HepG2 (cell line): ENCODE measurements around the gene SKIC2. TPM values are rescaled to one million over a fixed set of nuclear protein-coding genes. Genes with fewer than 3 reads are reported as not detected.
A peak's percentile ranks its signal among the peaks of the same experiment; 100 is the strongest.

Experiments used
- ATAC-seq: fragments of 200-7000 bp; cut with Tn5 transposase; 3 replicates; pipeline ENCODE4 v1.9.1; 2020; ENCODE audit warnings: mild to moderate bottlenecking, moderate library complexity
- BruUV-seq: library from RNA; stranded (reverse); fragments of 400-500 nt; replicated peaks from 2 replicates; lab custom pipeline; 2021; lab: Mats Ljungman, UMichigan
- CTCF ChIA-PET: fragments of 300-600 bp; formaldehyde crosslinking; extraction: SDS; loops from one replicate; lab custom pipeline; 2021; ENCODE audit warnings: low total read pairs, inconsistent platforms, low intra/inter-chr PET ratio; lab: Yijun Ruan, JAX
- POLR2A ChIA-PET: fragments of 350-600 bp; sonication (Branson Sonifier 250); formaldehyde crosslinking; loops from one replicate; lab custom pipeline; 2020; ENCODE audit warnings: antibody characterized with exemption, inconsistent platforms; lab: Yijun Ruan, JAX
- DNase-seq: peaks from one replicate; pipeline ENCODE4 v3.0.0-alpha.2; 2015; ENCODE audit warnings: low spot score
- FAIRE-seq: peaks from 3 replicates; lab custom pipeline; 2011; peaks lifted over from hg19 to GRCh38; lab: Jason Lieb, UNC
- H2AFZ ChIP-seq: one replicate; pipeline ENCODE4 v1.6.1; 2011; ENCODE audit warnings: low read length, inconsistent platforms
- H3K27ac ChIP-seq: fragments of 300-600 bp; 3 replicates; pipeline ENCODE4 v1.8.0; 2011; ENCODE audit warnings: mixed run types, mild to moderate bottlenecking, mixed read lengths, low read length, inconsistent platforms; ENCODE audit not compliant: insufficient read depth; ENCODE audit errors: extremely low read length
- H3K27me3 ChIP-seq, 2 experiments: fragments of 200-600 bp in 1 of 2; 2 replicates in 1 of 2; 3 replicates in 1 of 2; pipeline versions ENCODE4 v1.6.0 to v1.8.0; 2011; ENCODE audit warnings: low read length in 2 of 2, mild to moderate bottlenecking in 2 of 2, moderate library complexity in 2 of 2, inconsistent platforms in 1 of 2; ENCODE audit not compliant: insufficient read depth in 2 of 2, control insufficient read depth in 1 of 2
- H3K36me3 ChIP-seq, 2 experiments: fragments of 200-600 bp in 1 of 2; replicated peaks in 1 of 2; 2 replicates in 1 of 2; 3 replicates in 1 of 2; pipeline versions ENCODE4 v1.5.1 to v1.8.0; 2011; ENCODE audit warnings: low read length in 2 of 2, inconsistent platforms in 1 of 2; ENCODE audit not compliant: insufficient read depth in 2 of 2, control insufficient read depth in 1 of 2
- H3K4me1 ChIP-seq: 2 replicates; pipeline ENCODE4 v1.5.1; 2012; ENCODE audit warnings: low read length, inconsistent platforms; ENCODE audit not compliant: insufficient read depth
- H3K4me2 ChIP-seq: 2 replicates; pipeline ENCODE4 v1.6.0; 2011; ENCODE audit warnings: low read depth, low read length, inconsistent platforms
- H3K4me3 ChIP-seq, 3 experiments: fragments of 200-600 bp in 1 of 3; sonication (generic), shearing (Covaris generic) in 1 of 3; replicated peaks in 1 of 3; 2 replicates each; pipeline ENCODE4 v1.5.1; 2011 to 2016; ENCODE audit warnings: low read length in 3 of 3, inconsistent platforms in 2 of 3, low read depth in 2 of 3, mild to moderate bottlenecking in 2 of 3, control low read depth in 1 of 3, mixed read lengths in 1 of 3; ENCODE audit not compliant: insufficient read depth in 1 of 3
- H3K79me2 ChIP-seq: one replicate; pipeline ENCODE4 v1.6.1; 2011; ENCODE audit warnings: low read length, inconsistent platforms; ENCODE audit not compliant: insufficient read depth
- H3K9ac ChIP-seq: 2 replicates; pipeline ENCODE4 v1.6.0; 2011; ENCODE audit warnings: mild to moderate bottlenecking, low read depth, low read length, inconsistent platforms; ENCODE audit not compliant: insufficient read depth
- H3K9me3 ChIP-seq: 2 replicates; pipeline ENCODE4 v1.5.1; 2012; ENCODE audit warnings: mild to moderate bottlenecking, low read length
- H4K20me1 ChIP-seq: 2 replicates; pipeline ENCODE4 v1.6.0; 2011; ENCODE audit warnings: inconsistent platforms, mild to moderate bottlenecking, low read length, moderate library complexity; ENCODE audit not compliant: insufficient read depth
- CCDC6 ChIP-seq: sonication (generic); formaldehyde crosslinking; IDR thresholded peaks from 2 replicates; pipeline ENCODE4 v1.8.1; 2022; ENCODE audit warnings: mild to moderate bottlenecking, missing genetic modification reagents, moderate library complexity
- EZH2 ChIP-seq: conservative IDR thresholded peaks from 2 replicates; pipeline ENCODE4 v1.6.1; 2012; ENCODE audit warnings: mild to moderate bottlenecking, low read depth, low read length, moderate library complexity
- HMGXB3 ChIP-seq: sonication (generic); formaldehyde crosslinking; IDR thresholded peaks from 2 replicates; pipeline ENCODE4 v1.4.0; 2020; ENCODE audit warnings: missing genetic modification reagents, borderline replicate concordance
- JARID2 ChIP-seq: sonication (generic); formaldehyde crosslinking; IDR thresholded peaks from 2 replicates; pipeline ENCODE4 v1.8.1; 2023; ENCODE audit warnings: missing genetic modification reagents, inconsistent platforms; ENCODE audit not compliant: insufficient replicate concordance
- MAFK ChIP-seq, 2 experiments: IDR thresholded peaks in 1 of 2; conservative IDR thresholded peaks in 1 of 2; 2 replicates each; pipeline ENCODE4 v1.6.1; 2011; ENCODE audit warnings: improper control_type of control experiment in 2 of 2, low read length in 2 of 2
- POLR2AphosphoS5 ChIP-seq: IDR thresholded peaks from 2 replicates; pipeline ENCODE4 v1.6.1; 2012; ENCODE audit warnings: low read depth, low read length
- RAD21 ChIP-seq: fragments of 450-650 bp; formaldehyde crosslinking; IDR thresholded peaks from 2 replicates; pipeline ENCODE4 v1.5.0; 2020; ENCODE audit warnings: mild to moderate bottlenecking
- SOX13 ChIP-seq, 3 experiments: fragments of 450-650 bp in 1 of 3; sonication (generic) in 1 of 3; formaldehyde crosslinking in 1 of 3; IDR thresholded peaks in 2 of 3; conservative IDR thresholded peaks in 1 of 3; 2 replicates each; pipeline versions ENCODE4 v1.5.0 to v1.6.1; 2016 to 2020; ENCODE audit warnings: antibody characterized with exemption in 1 of 3, mild to moderate bottlenecking in 1 of 3, missing compliant biosample characterization in 1 of 3, missing genetic modification reagents in 1 of 3, moderate library complexity in 1 of 3
- SSRP1 ChIP-seq: IDR thresholded peaks from 2 replicates; pipeline ENCODE4 v1.6.1; 2016; ENCODE audit warnings: control low read depth
- ZBTB2 ChIP-seq: sonication (generic); formaldehyde crosslinking; IDR thresholded peaks from 2 replicates; pipeline ENCODE4 v1.8.0; 2022; ENCODE audit warnings: low read depth, missing genetic modification reagents
- ZFYVE20 ChIP-seq: sonication (generic); formaldehyde crosslinking; IDR thresholded peaks from 2 replicates; pipeline ENCODE4 v1.8.0; 2023; ENCODE audit warnings: low read depth, mild to moderate bottlenecking, moderate library complexity, missing genetic modification reagents, borderline replicate concordance
- ZNF597 ChIP-seq: sonication (generic); formaldehyde crosslinking; IDR thresholded peaks from 2 replicates; pipeline ENCODE4 v1.5.0; 2020; ENCODE audit warnings: missing genetic modification reagents
- ZNF891 ChIP-seq: sonication (generic); formaldehyde crosslinking; IDR thresholded peaks from 2 replicates; pipeline ENCODE4 v1.5.0; 2020; ENCODE audit warnings: mild to moderate bottlenecking, missing genetic modification reagents
- WGBS: methylation state at CpG from one replicate; pipeline ENCODE4 v1.1.6; 2017; ENCODE audit warnings: low lambda C conversion rate; 5-methylcytosine and 5-hydroxymethylcytosine counted together
- in situ Hi-C: cut with HindIII; loops from 2 replicates; pipeline ENCODE4 v1.10.0; 2017; ENCODE audit warnings: low pct_unique_long_range_greater_than_20kb; ENCODE audit not compliant: extremely low pct_ligation_motif_present
- intact Hi-C: fragments of 100-400 bp; cut with micrococcal nuclease; formaldehyde crosslinking; loops from one replicate; pipeline ENCODE4 v1.10.0; 2022; ENCODE audit not compliant: unreplicated experiment
- polyA plus RNA-seq, 8 experiments: library from polyadenylated mRNA; depleted of rRNA in 3 of 8; stranded (reverse) in 7 of 8; unstranded in 1 of 8; fragments of >200 nt; fragmentation: Illumina TruSeq in 4 of 8; extraction: Trizol in 4 of 8; gene quantifications; 2 replicates each; pipeline versions ENCODE4 v1.2.1 to v1.2.3, GENCODE V29; 2011 to 2016; ENCODE audit warnings: low read depth in 4 of 8, missing spikeins in 1 of 8, mixed read lengths in 1 of 8; ENCODE audit not compliant: insufficient read depth in 1 of 8
- total RNA-seq, 5 experiments: library from RNA; depleted of rRNA; stranded (reverse); fragments of >200 nt; fragmentation: Illumina TruSeq; extraction: Trizol; gene quantifications; 2 replicates each; pipeline ENCODE4 v1.2.3, GENCODE V29; 2016; ENCODE audit warnings: low read depth in 1 of 5

SKIC2 gene
- total and polyA plus RNA-seq, 2 of the 13 experiments (the other 11 are each of a cell fraction or from before 2014, with no cell fraction given), result 67.1 to 68.4 TPM

GRCh38 chr6:31948753-31949413 lies 10.1 kb upstream of the SKIC2 start (continued):
- no peak for TF ChIP-seq ZBTB2 (CRISPR knock-in tag)

- in situ Hi-C loops, result loop anchor here (5.0 kb wide), 1 partner anchor 48 kb away; the partner anchor contains the start of gene ZBTB12
- ATAC-seq (no peak), DNase-seq (no peak), FAIRE-seq (no peak)
- ChIA-PET POLR2A (interaction anchor here (0.6 to 6.3 kb wide), 11 partner anchors 9 to 84 kb away, joined by 3 to 69 read pairs (median 18); partner anchors contain the start of genes C2, EHMT2, NELFE and SKIC2), CTCF (no interaction called here)
- H3K27me3 ChIP-seq, result no peaks in the 10 kb centered on the region; a peak in 1 of 5 replicates
- H3K4me3 ChIP-seq, result no peak overlapping the region
- no peaks in the 10 kb centered on the region for H3K9me3 ChIP-seq
- H3K4me1 ChIP-seq, result peaks cover 50% of the 10 kb centered on the region
- no peak overlapping the region for H3K27ac ChIP-seq
- no peak overlapping the region for H3K9ac ChIP-seq
- H3K4me2 ChIP-seq, result no peak overlapping the region
- BruUV-seq, result no TSS peak
- no peak overlapping the region for H2AFZ ChIP-seq
- intact Hi-C loops, result loop anchor here (10.0 kb wide), 1 partner anchor 115 kb away; no protein-coding TSS in a partner anchor
- H3K36me3 ChIP-seq, result peaks cover 33 to 78% of the 10 kb centered on the region in 2 experiments
- H4K20me1 ChIP-seq, result no peaks in the 10 kb centered on the region
- 87% methylated on average over 7 of the region's 7 CpGs for WGBS
- peaks cover 22% of the 10 kb centered on the region for H3K79me2 ChIP-seq
- TF ChIP-seq ZFYVE20 (CRISPR knock-in tag) (0 out of 2 replicates have a peak, but pooled peaks have one; percentile 53), JARID2 (CRISPR knock-in tag) (no peak), SOX13 (IDR thresholded peaks at IDR 0.05) (0 out of 2 replicates have a peak, but pooled peaks have one; percentile 8), SOX13 (CRISPR knock-in tag; conservative IDR thresholded peaks at IDR 0.05 in 1 of 2, IDR thresholded peaks at IDR 0.05 in 1 of 2) (no peak), SSRP1 (CRISPR knock-in tag) (peak; percentile 68; the same call in 1 of the 2 replicates), MAFK (conservative IDR thresholded peaks at IDR 0.05 in 1 of 2, IDR thresholded peaks at IDR 0.05 in 1 of 2; ENCODE audit: low read length in 2 of 2) (peak; percentile 88 to 92), ZNF891 (CRISPR knock-in tag) (peak; percentile 34; the same call in 1 of the 2 replicates), CCDC6 (CRISPR knock-in tag) (no peak), RAD21 (CRISPR knock-in tag) (no peak), HMGXB3 (CRISPR knock-in tag) (no peak), EZH2 (no peak), ZNF597 (no peak), POLR2AphosphoS5 (peak; percentile 35; the same call in 1 of the 2 replicates)
These were observed 8.9 kb upstream of the SKIC2 start for GRCh38 chr6:31949926-31950548.
